Measurements from ENCODE around the gene PNCK. TPM values are rescaled to one million over a fixed set of nuclear protein-coding genes. Genes with fewer than 3 reads are reported as not detected.

Gene PNCK
- total and polyA plus RNA-seq, 2 of the 13 experiments (the other 11 are each of a cell fraction or from before 2014, with no cell fraction given) = 33.1 TPM; not detected in 1

DNA sequence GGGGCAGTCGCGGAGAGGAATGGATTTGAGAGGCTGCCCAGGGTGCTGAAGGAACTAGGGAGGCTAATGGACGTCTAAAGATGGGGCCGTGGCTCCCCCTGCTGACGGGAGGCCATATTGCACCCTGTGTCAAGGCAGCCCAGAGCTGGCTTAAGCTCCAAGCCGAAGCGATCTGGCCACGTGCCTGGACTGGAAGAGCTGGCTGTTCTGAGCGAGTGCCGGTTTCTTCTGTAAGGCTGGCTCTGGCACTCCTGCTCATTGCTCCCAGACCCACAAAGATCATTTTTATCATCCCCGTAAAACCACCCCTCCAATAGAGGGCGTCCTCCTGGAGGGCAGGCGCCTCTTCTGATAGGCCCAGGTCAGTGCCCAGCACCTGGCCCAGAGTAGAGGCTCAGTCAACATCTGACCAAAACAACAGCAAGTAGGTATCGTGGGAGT, 5.6 kb downstream of the PNCK start (continued):
- TF ChIP-seq, protein P1, sequence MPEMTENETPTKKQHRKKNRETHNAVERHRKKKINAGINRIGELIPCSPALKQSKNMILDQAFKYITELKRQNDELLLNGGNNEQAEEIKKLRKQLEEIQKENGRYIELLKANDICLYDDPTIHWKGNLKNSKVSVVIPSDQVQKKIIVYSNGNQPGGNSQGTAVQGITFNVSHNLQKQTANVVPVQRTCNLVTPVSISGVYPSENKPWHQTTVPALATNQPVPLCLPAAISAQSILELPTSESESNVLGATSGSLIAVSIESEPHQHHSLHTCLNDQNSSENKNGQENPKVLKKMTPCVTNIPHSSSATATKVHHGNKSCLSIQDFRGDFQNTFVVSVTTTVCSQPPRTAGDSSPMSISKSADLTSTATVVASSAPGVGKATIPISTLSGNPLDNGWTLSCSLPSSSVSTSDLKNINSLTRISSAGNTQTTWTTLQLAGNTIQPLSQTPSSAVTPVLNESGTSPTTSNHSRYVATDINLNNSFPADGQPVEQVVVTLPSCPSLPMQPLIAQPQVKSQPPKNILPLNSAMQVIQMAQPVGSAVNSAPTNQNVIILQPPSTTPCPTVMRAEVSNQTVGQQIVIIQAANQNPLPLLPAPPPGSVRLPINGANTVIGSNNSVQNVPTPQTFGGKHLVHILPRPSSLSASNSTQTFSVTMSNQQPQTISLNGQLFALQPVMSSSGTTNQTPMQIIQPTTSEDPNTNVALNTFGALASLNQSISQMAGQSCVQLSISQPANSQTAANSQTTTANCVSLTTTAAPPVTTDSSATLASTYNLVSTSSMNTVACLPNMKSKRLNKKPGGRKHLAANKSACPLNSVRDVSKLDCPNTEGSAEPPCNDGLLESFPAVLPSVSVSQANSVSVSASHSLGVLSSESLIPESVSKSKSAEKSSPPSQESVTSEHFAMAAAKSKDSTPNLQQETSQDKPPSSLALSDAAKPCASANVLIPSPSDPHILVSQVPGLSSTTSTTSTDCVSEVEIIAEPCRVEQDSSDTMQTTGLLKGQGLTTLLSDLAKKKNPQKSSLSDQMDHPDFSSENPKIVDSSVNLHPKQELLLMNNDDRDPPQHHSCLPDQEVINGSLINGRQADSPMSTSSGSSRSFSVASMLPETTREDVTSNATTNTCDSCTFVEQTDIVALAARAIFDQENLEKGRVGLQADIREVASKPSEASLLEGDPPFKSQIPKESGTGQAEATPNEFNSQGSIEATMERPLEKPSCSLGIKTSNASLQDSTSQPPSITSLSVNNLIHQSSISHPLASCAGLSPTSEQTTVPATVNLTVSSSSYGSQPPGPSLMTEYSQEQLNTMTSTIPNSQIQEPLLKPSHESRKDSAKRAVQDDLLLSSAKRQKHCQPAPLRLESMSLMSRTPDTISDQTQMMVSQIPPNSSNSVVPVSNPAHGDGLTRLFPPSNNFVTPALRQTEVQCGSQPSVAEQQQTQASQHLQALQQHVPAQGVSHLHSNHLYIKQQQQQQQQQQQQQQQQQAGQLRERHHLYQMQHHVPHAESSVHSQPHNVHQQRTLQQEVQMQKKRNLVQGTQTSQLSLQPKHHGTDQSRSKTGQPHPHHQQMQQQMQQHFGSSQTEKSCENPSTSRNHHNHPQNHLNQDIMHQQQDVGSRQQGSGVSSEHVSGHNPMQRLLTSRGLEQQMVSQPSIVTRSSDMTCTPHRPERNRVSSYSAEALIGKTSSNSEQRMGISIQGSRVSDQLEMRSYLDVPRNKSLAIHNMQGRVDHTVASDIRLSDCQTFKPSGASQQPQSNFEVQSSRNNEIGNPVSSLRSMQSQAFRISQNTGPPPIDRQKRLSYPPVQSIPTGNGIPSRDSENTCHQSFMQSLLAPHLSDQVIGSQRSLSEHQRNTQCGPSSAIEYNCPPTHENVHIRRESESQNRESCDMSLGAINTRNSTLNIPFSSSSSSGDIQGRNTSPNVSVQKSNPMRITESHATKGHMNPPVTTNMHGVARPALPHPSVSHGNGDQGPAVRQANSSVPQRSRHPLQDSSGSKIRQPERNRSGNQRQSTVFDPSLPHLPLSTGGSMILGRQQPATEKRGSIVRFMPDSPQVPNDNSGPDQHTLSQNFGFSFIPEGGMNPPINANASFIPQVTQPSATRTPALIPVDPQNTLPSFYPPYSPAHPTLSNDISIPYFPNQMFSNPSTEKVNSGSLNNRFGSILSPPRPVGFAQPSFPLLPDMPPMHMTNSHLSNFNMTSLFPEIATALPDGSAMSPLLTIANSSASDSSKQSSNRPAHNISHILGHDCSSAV (CRISPR knock-in tag; IDR thresholded peaks at IDR 0.05; ENCODE audit: borderline replicate concordance) = no peak
- TF ChIP-seq ZNF354B (CRISPR knock-in tag; IDR thresholded peaks at IDR 0.05) (no peak), PRMT3 (CRISPR knock-in tag; IDR thresholded peaks at IDR 0.05; ENCODE audit: borderline replicate concordance, low read depth) (no peak), MAFF (IDR thresholded peaks at IDR 0.05; ENCODE audit: low read depth, low read length) (no peak), POLR2AphosphoS2 (IDR thresholded peaks at IDR 0.05; ENCODE audit: low read depth, low read length) (no peak), RFX1 (IDR thresholded peaks at IDR 0.05) (no peak), TCF7 (IDR thresholded peaks at IDR 0.05; ENCODE audit: low read depth) (no peak), ZNF225 (CRISPR knock-in tag; IDR thresholded peaks at IDR 0.05) (no peak), ASH2L (IDR thresholded peaks at IDR 0.05; ENCODE audit: insufficient read length, low read depth, low read length) (no peak), SETDB1 (CRISPR knock-in tag; IDR thresholded peaks at IDR 0.05; ENCODE audit: borderline replicate concordance) (no peak), KDM5B (CRISPR knock-in tag; IDR thresholded peaks at IDR 0.05; ENCODE audit: borderline replicate concordance) (0 out of 2 replicates have a peak, but pooled peaks have one; percentile 40), FOXK2 (IDR thresholded peaks at IDR 0.05) (no peak), TCF12 (IDR thresholded peaks at IDR 0.05) (no peak), TCF12 (CRISPR knock-in tag; IDR thresholded peaks at IDR 0.05) (no peak), GABPB1 (CRISPR knock-in tag; IDR thresholded peaks at IDR 0.05) (peak; percentile 25; the same call in 1 of the 2 replicates), SAP130 (CRISPR knock-in tag; IDR thresholded peaks at IDR 0.05; ENCODE audit: low read depth) (0 out of 2 replicates have a peak, but pooled peaks have one; percentile 16), ARID2 (CRISPR knock-in tag; IDR thresholded peaks at IDR 0.05; ENCODE audit: borderline replicate concordance) (no peak)
- TF ChIP-seq, protein P2, sequence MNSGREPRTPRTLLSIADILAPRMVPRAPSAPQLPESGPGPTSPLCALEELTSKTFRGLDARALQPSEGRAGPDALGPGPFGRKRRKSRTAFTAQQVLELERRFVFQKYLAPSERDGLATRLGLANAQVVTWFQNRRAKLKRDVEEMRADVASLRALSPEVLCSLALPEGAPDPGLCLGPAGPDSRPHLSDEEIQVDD (CRISPR knock-in tag; IDR thresholded peaks at IDR 0.05; ENCODE audit: borderline replicate concordance) = no peak
- TF ChIP-seq, protein P3, sequence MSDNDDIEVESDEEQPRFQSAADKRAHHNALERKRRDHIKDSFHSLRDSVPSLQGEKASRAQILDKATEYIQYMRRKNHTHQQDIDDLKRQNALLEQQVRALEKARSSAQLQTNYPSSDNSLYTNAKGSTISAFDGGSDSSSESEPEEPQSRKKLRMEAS (IDR thresholded peaks at IDR 0.05) = peak; percentile 77; the same call in 1 of the 2 replicates
- TF ChIP-seq, protein P4, sequence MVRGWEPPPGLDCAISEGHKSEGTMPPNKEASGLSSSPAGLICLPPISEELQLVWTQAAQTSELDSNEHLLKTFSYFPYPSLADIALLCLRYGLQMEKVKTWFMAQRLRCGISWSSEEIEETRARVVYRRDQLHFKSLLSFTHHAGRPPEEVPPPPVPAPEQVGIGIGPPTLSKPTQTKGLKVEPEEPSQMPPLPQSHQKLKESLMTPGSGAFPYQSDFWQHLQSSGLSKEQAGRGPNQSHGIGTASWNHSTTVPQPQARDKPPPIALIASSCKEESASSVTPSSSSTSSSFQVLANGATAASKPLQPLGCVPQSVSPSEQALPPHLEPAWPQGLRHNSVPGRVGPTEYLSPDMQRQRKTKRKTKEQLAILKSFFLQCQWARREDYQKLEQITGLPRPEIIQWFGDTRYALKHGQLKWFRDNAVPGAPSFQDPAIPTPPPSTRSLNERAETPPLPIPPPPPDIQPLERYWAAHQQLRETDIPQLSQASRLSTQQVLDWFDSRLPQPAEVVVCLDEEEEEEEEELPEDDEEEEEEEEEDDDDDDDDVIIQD (CRISPR knock-in tag; IDR thresholded peaks at IDR 0.05; ENCODE audit: low read depth) = no peak

Data from HepG2 (cell line).